IPS-18c (cell line): ENCODE data around the gene RAD51B.

Source experiments
- H3K4me3 ChIP-seq: 2 replicates; pipeline ENCODE4 v1.7.0; 2013; ENCODE audit warnings: low read depth, mild to moderate bottlenecking, low read length, moderate library complexity; ENCODE audit not compliant: insufficient read depth
- H3K9me3 ChIP-seq: one replicate; pipeline ENCODE4 v1.6.1; 2013; ENCODE audit warnings: mild to moderate bottlenecking, low read length, moderate library complexity; ENCODE audit not compliant: control insufficient read depth, insufficient read depth

Gene RAD51B

GRCh38 chr14:68639758-68640574 is 820.4 kb downstream of the RAD51B start:
- Histone ChIP-seq H3K9me3 (no peaks in the 10 kb centered on the region), H3K4me3 (no peak overlapping the region)

GRCh38 chr14:68643673-68644072 is 824.1 kb downstream of the RAD51B start:
- no peak overlapping the region for H3K4me3 ChIP-seq
- H3K9me3 ChIP-seq, result no peaks in the 10 kb centered on the region

- H3K4me3 ChIP-seq, result no peak overlapping the region
- H3K9me3 ChIP-seq, result no peaks in the 10 kb centered on the region
These were observed 824.5 kb downstream of the RAD51B start for GRCh38 chr14:68644101-68644500.

- Histone ChIP-seq H3K9me3 (no peaks in the 10 kb centered on the region), H3K4me3 (no peak overlapping the region)
These were observed 825.8 kb downstream of the RAD51B start for GRCh38 chr14:68645371-68645770.

DNA sequence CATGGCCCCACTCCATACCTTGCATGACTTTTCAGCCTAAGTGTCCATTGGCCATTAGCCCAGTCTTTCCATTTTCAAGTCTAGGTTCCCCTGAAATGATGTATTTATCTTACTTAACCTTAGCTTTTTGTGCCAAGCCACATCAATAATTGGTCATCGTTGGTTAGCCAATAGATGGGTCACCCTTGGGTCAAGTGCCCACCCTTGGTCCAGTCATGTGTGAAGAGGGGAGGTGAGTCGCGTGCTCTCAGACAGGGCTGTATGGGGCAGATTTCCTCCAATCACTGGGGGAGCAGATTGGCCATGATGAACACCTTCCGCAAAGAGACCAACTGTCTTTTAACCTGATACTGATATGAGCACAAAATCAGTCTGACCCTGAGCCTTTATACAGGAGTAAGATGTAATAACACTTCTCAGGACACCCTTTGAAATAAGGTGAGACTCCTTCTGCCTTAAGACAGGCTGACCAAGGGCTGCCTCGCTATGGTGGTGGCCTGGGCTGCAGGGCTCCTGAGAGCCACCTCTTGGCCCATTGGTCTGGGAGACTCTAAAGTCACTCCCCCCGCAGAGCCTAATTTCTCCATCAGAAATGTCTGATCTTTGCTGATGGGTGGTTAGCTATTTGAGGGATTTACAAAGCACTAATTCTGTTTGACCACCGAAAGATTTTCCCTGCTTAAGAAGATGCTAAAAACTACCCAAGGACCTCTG is 830.1 kb downstream of the RAD51B start:
- Histone ChIP-seq H3K4me3 (no peak overlapping the region), H3K9me3 (no peaks in the 10 kb centered on the region)

GRCh38 chr14:68650404-68650994 is 830.9 kb downstream of the RAD51B start:
- Histone ChIP-seq H3K4me3 (no peak overlapping the region), H3K9me3 (no peaks in the 10 kb centered on the region)

GRCh38 chr14:68651075-68651474 is 831.5 kb downstream of the RAD51B start:
- no peak overlapping the region for H3K4me3 ChIP-seq

DNA sequence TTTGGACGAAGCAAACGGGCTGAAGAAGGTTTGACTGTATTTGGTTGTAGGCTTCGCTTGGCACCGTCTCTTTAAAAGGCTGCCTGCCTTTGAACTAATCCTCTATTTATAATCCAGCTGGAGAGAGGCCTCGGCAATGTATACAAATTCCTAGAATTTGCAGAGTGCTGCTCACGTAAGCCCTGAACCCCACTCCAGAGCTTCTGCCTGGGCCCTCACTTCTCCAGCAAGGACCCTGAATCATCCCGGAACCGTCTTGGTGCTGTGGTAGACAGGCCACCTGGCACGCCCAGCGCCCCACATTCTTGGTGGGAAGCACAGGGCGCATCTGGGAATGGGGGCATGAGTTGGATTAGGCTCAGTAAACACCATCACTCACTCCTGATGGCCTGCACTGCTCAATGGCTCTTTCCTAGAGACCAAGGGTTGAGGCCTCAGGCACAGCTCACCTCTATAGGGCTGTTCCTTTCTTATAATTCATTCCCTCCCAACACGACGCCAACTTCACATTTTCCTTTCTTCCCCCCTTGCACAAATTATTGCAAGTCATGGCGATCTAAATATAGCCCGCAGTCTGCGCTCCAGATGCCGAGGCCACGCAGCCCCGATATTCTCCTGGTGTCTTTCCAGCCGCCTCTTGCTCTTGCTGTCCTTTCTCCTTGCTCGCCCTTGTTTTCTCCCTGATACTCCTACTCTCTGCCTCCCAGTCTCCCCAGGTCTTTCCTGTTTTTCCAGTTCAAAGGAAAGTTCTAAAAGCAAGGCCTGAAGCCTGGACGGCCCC is 832.3 kb downstream of the RAD51B start:
- no peaks in the 10 kb centered on the region for H3K9me3 ChIP-seq

More at GRCh38 chr14:68651075-68651474, 831.5 kb downstream of the RAD51B start:
- no peaks in the 10 kb centered on the region for H3K9me3 ChIP-seq

DNA sequence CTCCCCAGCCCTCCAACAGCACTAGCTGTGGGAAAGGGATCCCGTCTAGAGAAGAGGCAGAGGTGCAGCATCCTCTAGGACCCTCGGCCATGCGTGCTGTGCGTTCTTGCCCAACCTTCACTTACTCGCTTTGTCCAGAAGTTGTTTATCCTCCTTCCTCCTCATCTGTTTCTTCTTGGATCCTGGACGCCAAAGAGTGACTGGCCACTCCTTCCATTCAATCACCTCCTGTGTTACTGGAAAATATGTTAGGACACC is 832.8 kb downstream of the RAD51B start:
- no peaks in the 10 kb centered on the region for H3K9me3 ChIP-seq
- H3K4me3 ChIP-seq, result no peak overlapping the region

More for the DNA sequence above, 832.3 kb downstream of the RAD51B start:
- H3K4me3 ChIP-seq, result no peak overlapping the region

DNA sequence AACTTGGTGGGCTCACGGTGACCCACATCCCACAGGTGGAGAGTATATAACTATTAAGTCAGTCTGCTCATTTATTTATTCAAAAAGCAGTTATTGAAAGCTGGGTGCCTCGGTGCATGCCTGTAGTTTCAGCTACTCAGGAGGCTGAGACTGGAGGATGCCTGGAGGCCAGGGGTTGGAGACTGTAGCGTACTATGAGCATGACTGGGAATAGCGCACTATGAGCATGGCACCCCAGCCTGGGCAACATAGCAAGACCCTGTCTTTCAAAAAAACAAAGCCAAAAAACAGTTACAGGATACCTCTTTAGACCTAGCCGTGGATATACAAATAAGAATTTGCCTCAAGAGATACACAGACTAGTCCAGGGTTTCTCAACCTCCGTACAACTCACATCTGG is 833.5 kb downstream of the RAD51B start:
- Histone ChIP-seq H3K9me3 (no peaks in the 10 kb centered on the region), H3K4me3 (no peak overlapping the region)

GRCh38 chr14:68653804-68654203 is 834.2 kb downstream of the RAD51B start:
- Histone ChIP-seq H3K4me3 (no peak overlapping the region), H3K9me3 (no peaks in the 10 kb centered on the region)

GRCh38 chr14:68654471-68654941 is 834.9 kb downstream of the RAD51B start:
- Histone ChIP-seq H3K9me3 (no peaks in the 10 kb centered on the region), H3K4me3 (no peak overlapping the region)

DNA sequence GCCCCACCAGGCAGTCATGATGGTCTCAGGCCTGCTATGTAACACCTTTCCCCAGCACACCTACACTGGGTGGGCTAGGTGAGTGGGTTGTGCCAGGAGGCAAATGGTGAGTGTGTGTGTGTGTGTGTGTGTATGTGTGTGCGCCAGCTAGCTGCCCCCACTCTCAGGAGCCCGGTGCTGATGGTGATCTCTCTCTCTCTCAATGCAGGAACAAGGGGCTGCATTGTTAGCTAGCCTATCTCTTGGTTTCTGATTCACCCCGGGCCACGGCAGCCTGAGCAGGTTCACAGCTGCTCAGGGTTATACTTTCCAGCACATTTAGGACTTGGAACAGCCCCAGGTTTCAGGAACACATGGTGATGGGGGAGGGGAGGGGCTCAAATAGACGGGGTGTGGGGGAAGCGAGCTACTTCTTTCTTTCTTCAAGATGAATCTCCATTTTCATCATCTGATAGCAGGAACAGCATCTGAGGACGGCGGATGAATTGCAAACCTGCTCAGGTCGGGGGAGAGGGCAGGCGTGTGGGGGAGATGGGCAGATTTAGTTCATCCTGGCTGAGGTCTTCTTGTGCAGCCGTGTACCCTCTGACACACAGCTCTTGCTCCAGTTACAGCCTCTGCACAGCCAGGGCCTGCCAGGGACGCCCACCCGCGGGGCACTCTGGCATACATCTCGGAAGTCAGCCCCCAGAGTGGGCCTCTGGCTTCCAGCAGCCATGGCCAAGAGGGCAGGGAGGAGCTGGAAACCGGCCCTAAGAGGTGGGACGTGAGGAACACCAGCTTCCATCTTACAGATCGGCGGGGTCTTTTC is 835.6 kb downstream of the RAD51B start:
- H3K4me3 ChIP-seq, result no peak overlapping the region
- H3K9me3 ChIP-seq, result no peaks in the 10 kb centered on the region

DNA sequence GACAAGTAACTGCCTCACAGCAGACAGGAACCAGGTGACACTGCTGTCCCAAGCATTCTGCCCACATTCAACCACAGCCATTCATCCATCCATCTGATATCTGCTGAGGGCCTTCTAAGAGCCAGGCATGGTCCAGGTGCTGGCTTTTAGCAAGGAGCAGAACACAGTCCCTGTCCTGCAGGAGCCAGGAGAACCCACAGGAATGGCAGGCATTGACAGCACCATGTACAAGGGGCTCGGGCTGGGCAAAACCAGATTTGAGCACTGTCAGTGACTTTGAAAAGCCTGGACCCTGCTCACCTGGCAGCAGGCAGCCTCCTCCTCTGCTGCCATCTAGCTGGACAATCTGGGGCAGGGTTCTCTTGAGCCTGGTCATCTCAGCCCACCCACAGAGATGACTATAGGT is 836.3 kb downstream of the RAD51B start:
- Histone ChIP-seq H3K9me3 (no peaks in the 10 kb centered on the region), H3K4me3 (no peak overlapping the region)

DNA sequence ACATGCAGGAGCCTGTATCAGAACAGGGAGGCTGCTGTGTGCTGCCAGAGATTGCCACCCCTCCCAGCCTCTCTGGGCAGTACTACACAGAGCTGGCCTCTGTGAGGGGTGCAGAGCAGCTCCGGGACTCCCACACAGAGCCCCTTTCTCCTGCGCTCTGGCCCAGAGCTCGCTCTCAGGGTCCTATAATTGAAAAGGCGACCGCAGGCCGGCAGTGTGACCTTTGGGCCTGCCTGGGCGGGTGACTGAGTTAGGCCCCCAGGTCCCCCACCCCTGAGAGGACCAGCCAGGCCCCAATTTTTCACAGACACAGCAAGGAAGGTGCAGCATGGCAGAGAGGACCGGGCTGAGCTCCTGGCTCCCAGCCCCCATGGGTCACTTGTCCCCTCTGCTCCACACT is 836.9 kb downstream of the RAD51B start:
- Histone ChIP-seq H3K9me3 (no peaks in the 10 kb centered on the region), H3K4me3 (no peak overlapping the region)

- H3K4me3 ChIP-seq, result no peak overlapping the region
- H3K9me3 ChIP-seq, result no peaks in the 10 kb centered on the region
These were observed 837.9 kb downstream of the RAD51B start for GRCh38 chr14:68657300-68658028.
